ENCODE data around the gene TLDC2.

The TLDC2 gene

DNA sequence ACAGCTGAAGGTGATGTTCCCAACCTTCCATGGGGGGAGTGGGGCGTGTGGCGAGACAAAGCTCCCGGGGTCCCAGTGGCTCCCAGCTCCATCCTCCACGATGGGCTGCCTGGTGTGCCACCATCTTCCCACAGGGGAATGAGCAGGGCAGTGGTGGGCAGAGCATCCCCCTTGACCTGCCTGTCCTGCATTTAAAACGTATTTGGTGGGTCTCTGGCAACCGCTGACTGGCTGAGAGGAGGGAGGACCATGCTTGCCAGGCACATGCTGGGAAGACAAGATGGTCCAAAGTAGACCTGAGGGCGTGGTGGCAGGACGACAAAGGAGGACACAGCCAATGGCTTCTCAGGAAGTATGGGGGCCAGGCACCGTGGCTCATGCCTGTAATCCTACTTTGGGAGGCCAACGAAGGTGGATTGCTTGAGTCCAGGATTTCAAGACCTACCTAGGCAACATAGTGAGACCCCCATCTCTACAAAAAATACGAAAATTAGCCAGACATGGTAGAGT is 4.9 kb downstream of the TLDC2 start:
- Histone ChIP-seq H3K27me3 (ENCODE audit: control insufficient read depth, insufficient read depth, low read length) (no peaks in the 10 kb centered on the region), H3K4me3 (ENCODE audit: low read length) (no peak overlapping the region), H3K9ac (ENCODE audit: low read length) (no peak overlapping the region), H3K36me3 (ENCODE audit: control insufficient read depth, insufficient read depth, low read length) (no peaks in the 10 kb centered on the region), H3K4me1 (ENCODE audit: control insufficient read depth, insufficient read depth, low read length) (peaks cover 6% of the 10 kb centered on the region), H3K9me3 (ENCODE audit: control insufficient read depth, low read length) (no peaks in the 10 kb centered on the region)

DNA sequence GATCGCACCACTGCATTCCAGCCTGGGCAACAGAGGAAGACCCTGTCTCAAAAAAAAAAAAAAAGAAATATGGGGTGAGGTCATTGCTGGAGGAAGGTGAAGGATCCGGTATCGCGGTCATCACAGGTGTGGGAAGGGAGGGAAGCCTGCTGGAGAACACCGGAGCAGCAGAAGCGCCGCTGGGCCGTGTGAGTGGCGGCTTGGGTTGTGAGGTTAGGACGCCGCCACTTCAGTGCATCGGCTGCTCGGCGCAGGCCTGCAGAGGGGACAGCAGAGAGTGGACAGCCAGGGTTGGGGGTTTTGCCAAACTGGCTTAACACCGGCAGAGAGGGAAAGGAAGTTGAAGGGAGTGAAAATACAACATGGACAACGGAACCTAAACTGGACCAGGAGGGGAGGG is 5.4 kb downstream of the TLDC2 start:
- H3K36me3 ChIP-seq (ENCODE audit: control insufficient read depth, insufficient read depth, low read length): no peaks in the 10 kb centered on the region
- H3K9me3 ChIP-seq (ENCODE audit: control insufficient read depth, low read length): no peaks in the 10 kb centered on the region
- peaks cover 1% of the 10 kb centered on the region for H3K4me1 ChIP-seq (ENCODE audit: control insufficient read depth, insufficient read depth, low read length)
- H3K9ac ChIP-seq (ENCODE audit: low read length): no peak overlapping the region
- H3K27me3 ChIP-seq (ENCODE audit: control insufficient read depth, insufficient read depth, low read length): no peaks in the 10 kb centered on the region
- no peak overlapping the region for H3K4me3 ChIP-seq (ENCODE audit: low read length)

DNA sequence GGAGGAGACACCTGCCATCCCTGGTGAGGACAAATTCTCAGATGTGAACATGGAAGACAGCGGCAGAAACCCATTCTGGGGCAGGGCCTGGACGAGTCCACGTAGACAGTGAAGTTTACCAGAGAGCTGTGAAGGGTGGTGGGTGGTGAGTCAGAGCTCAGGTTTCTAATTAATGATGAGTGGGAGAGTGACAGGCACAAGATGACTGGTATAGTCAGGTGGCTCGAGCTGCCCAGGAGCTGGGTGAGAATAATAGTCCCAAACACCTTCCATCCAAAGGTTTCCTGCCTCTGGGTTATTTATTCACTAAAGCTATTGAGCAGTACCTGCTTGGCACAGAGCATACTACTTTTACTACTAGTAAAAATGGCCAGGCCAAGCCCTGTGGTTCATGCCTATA is 6.0 kb downstream of the TLDC2 start:
- Histone ChIP-seq H3K36me3 (ENCODE audit: control insufficient read depth, insufficient read depth, low read length) (no peaks in the 10 kb centered on the region), H3K27me3 (ENCODE audit: control insufficient read depth, insufficient read depth, low read length) (no peaks in the 10 kb centered on the region), H3K9ac (ENCODE audit: low read length) (no peak overlapping the region), H3K4me1 (ENCODE audit: control insufficient read depth, insufficient read depth, low read length) (no peaks in the 10 kb centered on the region), H3K9me3 (ENCODE audit: control insufficient read depth, low read length) (no peaks in the 10 kb centered on the region), H3K4me3 (ENCODE audit: low read length) (no peak overlapping the region)

DNA sequence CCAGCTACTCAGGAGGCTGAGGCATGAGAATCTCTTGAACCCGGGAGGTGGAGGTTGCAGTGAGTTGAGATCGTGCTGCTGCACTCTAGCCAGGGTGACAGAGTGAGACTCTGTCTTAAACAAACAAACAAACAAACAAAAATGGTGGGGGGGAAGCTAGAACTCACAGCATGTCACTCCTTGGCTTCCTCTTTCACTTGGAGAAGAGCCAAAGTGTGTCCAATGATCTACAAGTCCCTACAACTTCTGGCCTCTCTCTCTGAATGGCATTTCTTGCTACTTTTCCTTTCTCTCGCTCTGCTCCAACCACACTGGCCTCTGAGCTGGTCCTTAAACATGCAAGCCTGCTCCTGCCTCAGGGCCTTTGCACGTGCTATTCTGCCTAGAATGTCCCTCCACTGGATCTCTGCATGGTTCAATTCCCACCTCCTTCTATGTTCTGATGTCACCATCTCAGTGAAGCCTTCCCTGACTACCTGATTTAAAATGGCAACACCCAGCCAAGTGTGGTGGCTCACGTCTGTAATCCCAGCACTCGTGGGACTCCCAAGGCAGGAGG is 8.1 kb downstream of the TLDC2 start:
- Histone ChIP-seq H3K9me3 (ENCODE audit: control insufficient read depth, low read length) (no peaks in the 10 kb centered on the region), H3K9ac (ENCODE audit: low read length) (no peak overlapping the region), H3K27me3 (ENCODE audit: control insufficient read depth, insufficient read depth, low read length) (no peaks in the 10 kb centered on the region), H3K36me3 (ENCODE audit: control insufficient read depth, insufficient read depth, low read length) (no peaks in the 10 kb centered on the region), H3K4me3 (ENCODE audit: low read length) (no peak overlapping the region), H3K4me1 (ENCODE audit: control insufficient read depth, insufficient read depth, low read length) (peaks cover 7% of the 10 kb centered on the region)

DNA sequence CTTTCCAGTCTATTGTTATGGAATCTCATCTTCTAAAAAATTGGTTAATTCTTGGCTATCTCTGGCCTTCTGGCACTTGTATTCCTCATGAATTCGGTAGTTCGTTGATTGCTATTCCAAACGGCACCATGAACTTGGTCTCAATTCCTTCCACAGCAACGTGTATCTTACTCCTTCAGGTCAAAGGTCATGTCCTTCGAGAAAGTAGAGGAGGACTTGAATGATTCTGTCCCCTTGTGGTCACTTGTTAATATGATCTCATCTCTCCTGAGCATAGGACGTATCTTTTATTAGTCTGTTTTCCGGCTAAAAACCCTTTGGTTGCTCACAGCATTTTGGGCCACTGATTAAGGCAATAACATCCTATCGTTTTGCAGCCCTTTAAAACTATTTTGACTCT is 9.4 kb downstream of the TLDC2 start:
- no peaks in the 10 kb centered on the region for H3K27me3 ChIP-seq (ENCODE audit: control insufficient read depth, insufficient read depth, low read length)

DNA sequence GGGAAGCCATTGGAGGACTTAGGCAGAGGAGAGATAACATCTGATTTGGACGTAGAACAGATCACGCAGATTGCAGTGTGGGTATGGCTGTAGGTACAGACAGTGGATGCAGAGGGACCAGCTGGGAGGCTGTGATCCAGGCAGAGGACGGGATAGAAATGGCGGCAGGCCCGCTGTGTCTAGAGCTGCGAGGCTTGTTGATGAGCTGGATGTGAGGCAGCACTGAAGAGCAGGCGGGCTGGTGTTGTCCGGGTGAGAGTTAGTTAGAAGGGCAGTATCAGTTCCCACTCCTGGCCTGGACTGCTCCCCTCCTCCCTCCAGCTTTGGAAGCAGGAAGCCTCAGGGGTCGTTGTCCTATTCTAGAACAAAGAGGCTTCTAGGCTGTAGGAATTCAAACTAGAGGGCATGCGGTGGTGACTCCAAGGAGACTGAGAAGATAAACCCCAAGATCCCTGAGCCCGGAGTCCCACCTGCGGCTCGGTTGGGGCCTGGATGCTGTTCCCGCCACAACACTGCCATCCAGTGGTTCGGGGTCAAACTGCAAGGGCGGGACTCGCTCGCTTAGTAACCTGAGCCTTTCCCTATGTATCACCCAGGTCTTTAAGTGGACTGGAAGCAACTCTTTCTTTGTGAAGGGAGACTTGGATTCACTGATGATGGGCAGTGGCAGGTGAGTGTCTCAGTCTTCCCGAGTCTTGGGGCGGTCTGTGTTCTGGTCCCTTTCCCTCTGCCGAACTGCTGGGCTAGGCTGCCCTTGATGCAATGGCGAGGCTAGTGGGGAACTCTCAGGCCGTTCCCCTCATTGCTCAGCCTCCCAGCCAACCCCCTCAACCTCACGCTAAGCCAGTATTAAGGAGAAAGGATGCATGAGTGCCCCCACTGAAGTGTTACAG is 11.2 kb downstream of the TLDC2 start:
- no peaks in the 10 kb centered on the region for H3K9me3 ChIP-seq (ENCODE audit: control insufficient read depth, low read length)
- H3K9ac ChIP-seq (ENCODE audit: low read length): peak overlapping the region; percentile 23
- H3K36me3 ChIP-seq (ENCODE audit: control insufficient read depth, insufficient read depth, low read length): no peaks in the 10 kb centered on the region
- peaks cover 7% of the 10 kb centered on the region for H3K4me1 ChIP-seq (ENCODE audit: control insufficient read depth, insufficient read depth, low read length)
- H3K4me3 ChIP-seq (ENCODE audit: low read length): no peak overlapping the region
- no peaks in the 10 kb centered on the region for H3K27me3 ChIP-seq (ENCODE audit: control insufficient read depth, insufficient read depth, low read length)

More for the DNA sequence above, 9.4 kb downstream of the TLDC2 start:
- Histone ChIP-seq H3K4me1 (ENCODE audit: control insufficient read depth, insufficient read depth, low read length) (peaks cover 7% of the 10 kb centered on the region), H3K9ac (ENCODE audit: low read length) (no peak overlapping the region), H3K9me3 (ENCODE audit: control insufficient read depth, low read length) (no peaks in the 10 kb centered on the region), H3K36me3 (ENCODE audit: control insufficient read depth, insufficient read depth, low read length) (no peaks in the 10 kb centered on the region), H3K4me3 (ENCODE audit: low read length) (no peak overlapping the region)

DNA sequence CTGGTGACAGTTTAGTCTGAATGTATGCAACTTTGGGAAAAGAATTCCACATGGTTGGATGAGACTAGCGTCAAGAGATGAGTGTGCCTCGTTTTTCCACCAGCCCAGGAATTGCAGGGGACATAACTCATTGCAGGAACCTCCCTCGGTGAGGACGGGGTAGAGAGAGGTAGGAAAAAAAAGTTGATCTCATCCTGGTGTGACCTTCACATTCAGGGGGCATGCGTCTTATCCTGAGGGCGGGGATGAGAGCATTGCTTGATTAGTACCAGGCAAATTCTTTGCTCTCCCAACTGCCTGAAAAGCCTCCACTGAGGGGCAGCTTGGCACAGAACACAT is 11.8 kb downstream of the TLDC2 start:
- peaks cover 7% of the 10 kb centered on the region for H3K4me1 ChIP-seq (ENCODE audit: control insufficient read depth, insufficient read depth, low read length)
- no peak overlapping the region for H3K4me3 ChIP-seq (ENCODE audit: low read length)
- H3K36me3 ChIP-seq (ENCODE audit: control insufficient read depth, insufficient read depth, low read length): no peaks in the 10 kb centered on the region
- no peaks in the 10 kb centered on the region for H3K9me3 ChIP-seq (ENCODE audit: control insufficient read depth, low read length)
- no peaks in the 10 kb centered on the region for H3K27me3 ChIP-seq (ENCODE audit: control insufficient read depth, insufficient read depth, low read length)
- peak overlapping the region; percentile 23 for H3K9ac ChIP-seq (ENCODE audit: low read length)

DNA sequence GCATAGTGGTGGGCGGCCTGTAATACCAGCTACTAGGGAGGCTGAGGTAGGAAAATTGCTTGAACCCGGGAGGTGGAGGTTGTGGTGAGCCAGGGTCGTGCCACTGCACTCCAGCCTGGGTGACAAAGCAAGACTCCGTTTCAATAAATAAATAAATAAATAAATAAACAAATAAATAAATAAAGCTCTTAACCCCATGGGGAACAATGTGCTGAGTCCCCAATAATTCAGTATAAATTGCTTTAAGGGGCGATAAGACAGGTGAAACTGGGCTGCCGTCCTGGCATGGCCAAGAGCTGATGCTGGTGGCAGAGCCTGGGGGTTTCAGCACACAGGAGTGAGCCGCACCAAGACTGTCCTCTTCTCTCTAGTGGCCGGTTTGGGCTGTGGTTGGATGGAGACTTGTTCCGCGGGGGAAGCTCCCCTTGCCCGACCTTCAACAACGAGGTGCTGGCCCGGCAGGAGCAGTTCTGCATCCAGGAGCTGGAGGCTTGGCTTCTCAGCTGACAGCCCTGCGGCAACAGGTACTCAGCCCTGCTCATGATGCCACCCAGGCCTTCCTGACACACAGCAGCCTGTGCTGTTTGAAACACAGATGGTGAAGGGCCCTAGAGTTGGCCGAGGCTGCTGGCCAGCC is 13.1 kb downstream of the TLDC2 start:
- peaks cover 7% of the 10 kb centered on the region for H3K4me1 ChIP-seq (ENCODE audit: control insufficient read depth, insufficient read depth, low read length)
- H3K4me3 ChIP-seq (ENCODE audit: low read length): no peak overlapping the region
- H3K27me3 ChIP-seq (ENCODE audit: control insufficient read depth, insufficient read depth, low read length): no peaks in the 10 kb centered on the region
- H3K9me3 ChIP-seq (ENCODE audit: control insufficient read depth, low read length): no peaks in the 10 kb centered on the region
- H3K9ac ChIP-seq (ENCODE audit: low read length): no peak overlapping the region
- no peaks in the 10 kb centered on the region for H3K36me3 ChIP-seq (ENCODE audit: control insufficient read depth, insufficient read depth, low read length)

DNA sequence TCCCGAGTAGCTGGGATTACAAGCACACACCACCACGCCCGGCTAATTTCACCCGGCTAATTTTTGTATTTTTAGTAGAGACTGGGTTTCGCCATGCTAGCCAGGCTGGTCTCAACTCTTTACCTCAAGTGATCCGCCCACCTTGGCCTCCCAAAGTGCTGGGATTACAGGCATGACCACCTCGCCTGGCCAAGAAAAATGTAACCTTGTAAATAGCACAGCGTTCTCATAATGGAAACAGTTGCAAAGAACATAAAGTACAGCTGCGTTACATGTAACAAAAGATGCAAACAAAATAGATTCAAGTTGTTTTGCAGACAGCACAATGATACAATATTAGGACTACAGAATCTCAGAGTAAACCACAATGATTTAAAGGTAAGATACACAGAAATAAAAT is 14.6 kb downstream of the TLDC2 start:
- Histone ChIP-seq H3K9me3 (ENCODE audit: control insufficient read depth, low read length) (no peaks in the 10 kb centered on the region), H3K4me1 (ENCODE audit: control insufficient read depth, insufficient read depth, low read length) (peaks cover 7% of the 10 kb centered on the region), H3K36me3 (ENCODE audit: control insufficient read depth, insufficient read depth, low read length) (no peaks in the 10 kb centered on the region), H3K4me3 (ENCODE audit: low read length) (no peak overlapping the region), H3K9ac (ENCODE audit: low read length) (no peak overlapping the region), H3K27me3 (ENCODE audit: control insufficient read depth, insufficient read depth, low read length) (no peaks in the 10 kb centered on the region)

DNA sequence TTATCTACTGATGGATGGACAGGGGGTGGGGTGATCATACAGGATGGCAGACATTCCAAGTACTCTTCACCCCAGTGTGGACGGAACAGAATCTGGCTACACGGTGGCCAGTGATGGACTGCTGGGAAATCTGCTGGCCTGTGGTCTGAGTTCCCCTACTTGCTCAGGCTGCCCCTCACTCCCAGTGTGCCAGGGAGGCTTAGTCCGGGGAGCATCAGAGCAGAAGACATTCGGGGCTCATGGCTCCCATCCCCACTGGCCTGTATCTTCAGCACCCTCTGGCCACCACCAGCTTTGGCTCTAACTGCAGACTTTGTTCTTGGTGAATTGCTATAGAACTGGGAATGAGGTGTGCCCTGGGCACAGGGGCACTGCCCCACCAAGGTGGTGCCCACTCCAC is 15.3 kb downstream of the TLDC2 start:
- H3K9me3 ChIP-seq (ENCODE audit: control insufficient read depth, low read length): no peaks in the 10 kb centered on the region
- H3K9ac ChIP-seq (ENCODE audit: low read length): no peak overlapping the region
- no peaks in the 10 kb centered on the region for H3K36me3 ChIP-seq (ENCODE audit: control insufficient read depth, insufficient read depth, low read length)
- H3K4me3 ChIP-seq (ENCODE audit: low read length): no peak overlapping the region
- H3K4me1 ChIP-seq (ENCODE audit: control insufficient read depth, insufficient read depth, low read length): peaks cover 7% of the 10 kb centered on the region
- no peaks in the 10 kb centered on the region for H3K27me3 ChIP-seq (ENCODE audit: control insufficient read depth, insufficient read depth, low read length)

DNA sequence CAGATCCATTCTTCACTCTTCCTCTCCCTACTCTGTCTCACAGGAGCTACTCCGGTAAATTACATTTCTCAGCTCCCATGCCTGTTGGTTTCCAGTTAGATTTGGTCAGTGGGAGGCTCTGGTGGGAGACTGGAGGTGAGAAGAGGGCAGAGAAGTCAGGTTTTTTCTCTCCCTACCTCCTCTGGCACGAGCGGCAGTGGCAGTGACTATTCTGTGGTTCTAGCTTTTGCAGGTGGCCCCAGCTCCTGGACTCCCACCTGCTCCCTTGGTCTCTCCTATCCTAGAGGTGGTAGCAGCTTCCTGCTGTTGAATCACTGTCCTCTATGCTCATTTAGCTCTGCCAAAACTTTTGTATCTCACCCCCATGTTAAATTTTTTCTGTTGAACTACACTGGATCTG is 17.9 kb downstream of the TLDC2 start:
- Histone ChIP-seq H3K36me3 (ENCODE audit: control insufficient read depth, insufficient read depth, low read length) (no peaks in the 10 kb centered on the region), H3K9ac (ENCODE audit: low read length) (no peak overlapping the region), H3K27me3 (ENCODE audit: control insufficient read depth, insufficient read depth, low read length) (no peaks in the 10 kb centered on the region), H3K4me3 (ENCODE audit: low read length) (no peak overlapping the region), H3K4me1 (ENCODE audit: control insufficient read depth, insufficient read depth, low read length) (no peaks in the 10 kb centered on the region), H3K9me3 (ENCODE audit: control insufficient read depth, low read length) (no peaks in the 10 kb centered on the region)

DNA sequence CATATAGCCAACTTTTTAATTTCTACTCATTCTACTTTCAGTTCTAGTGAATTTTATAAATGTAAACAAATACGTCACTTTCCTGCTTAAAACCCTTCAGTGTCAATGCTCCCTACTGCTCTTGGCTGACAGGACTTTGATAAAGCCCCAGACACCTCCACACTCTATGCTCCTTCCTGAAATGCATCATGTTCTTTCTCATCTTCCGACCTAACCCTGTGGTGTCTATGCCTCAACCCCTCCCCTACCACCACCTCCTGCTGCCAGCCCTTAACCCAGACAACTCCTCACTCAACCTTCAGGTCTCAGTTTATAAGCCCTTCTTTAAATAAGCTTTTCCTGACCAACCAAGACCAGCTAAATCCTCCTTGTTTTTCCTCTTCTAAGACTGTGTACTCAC is 19.1 kb downstream of the TLDC2 start:
- no peaks in the 10 kb centered on the region for H3K4me1 ChIP-seq (ENCODE audit: control insufficient read depth, insufficient read depth, low read length)
- no peaks in the 10 kb centered on the region for H3K36me3 ChIP-seq (ENCODE audit: control insufficient read depth, insufficient read depth, low read length)
- H3K4me3 ChIP-seq (ENCODE audit: low read length): no peak overlapping the region

More for the DNA sequence above, 19.1 kb downstream of the TLDC2 start:
- no peak overlapping the region for H3K9ac ChIP-seq (ENCODE audit: low read length)
- H3K9me3 ChIP-seq (ENCODE audit: control insufficient read depth, low read length): no peaks in the 10 kb centered on the region
- H3K27me3 ChIP-seq (ENCODE audit: control insufficient read depth, insufficient read depth, low read length): no peaks in the 10 kb centered on the region
